ENCODE measurements around the gene VPS37B. TPM values are rescaled to one million over a fixed set of nuclear protein-coding genes. Genes with fewer than 3 reads are reported as not detected.
A peak's percentile ranks its signal among the peaks of the same experiment; 100 is the strongest.

The VPS37B gene
- total RNA-seq, 1 donor from 2014 or later: 73.4 TPM

DNA sequence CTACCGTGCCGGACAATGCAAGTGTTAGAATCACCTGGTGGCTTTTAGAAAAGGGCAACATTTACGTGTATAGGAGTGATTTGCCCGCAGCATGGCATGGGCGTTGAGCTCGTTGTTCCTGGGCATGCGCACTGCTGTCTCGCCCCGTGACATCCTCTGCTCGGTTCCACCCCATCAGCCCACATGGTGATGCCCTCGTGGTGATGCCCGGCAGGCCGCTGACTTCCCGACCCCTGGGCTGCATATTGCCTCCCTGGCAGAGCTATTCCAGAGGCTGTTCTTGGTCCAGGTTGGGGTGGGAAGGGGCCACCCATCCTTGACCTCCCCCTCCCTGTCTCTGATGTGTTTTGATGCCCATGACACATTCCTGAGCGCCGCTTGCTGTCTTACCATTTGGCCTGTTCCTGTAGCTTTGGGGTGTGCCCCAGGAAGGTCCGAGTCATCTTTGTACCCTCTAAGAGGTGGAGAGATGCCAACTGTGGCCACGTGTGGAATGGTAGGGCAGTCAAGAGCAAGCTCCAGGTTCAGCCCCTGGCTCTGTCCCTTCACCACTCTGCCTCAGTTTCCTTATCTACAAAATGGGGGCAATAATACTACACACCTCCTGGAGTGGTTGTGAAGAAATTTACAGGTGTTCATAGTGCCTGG, 55.9 kb downstream of the VPS37B start:
- no peak overlapping the region for H3K4me3 ChIP-seq (ENCODE audit: low read depth, low read length)
- no peak for DNase-seq (ENCODE audit: low read depth)
- TF ChIP-seq, protein P1, sequence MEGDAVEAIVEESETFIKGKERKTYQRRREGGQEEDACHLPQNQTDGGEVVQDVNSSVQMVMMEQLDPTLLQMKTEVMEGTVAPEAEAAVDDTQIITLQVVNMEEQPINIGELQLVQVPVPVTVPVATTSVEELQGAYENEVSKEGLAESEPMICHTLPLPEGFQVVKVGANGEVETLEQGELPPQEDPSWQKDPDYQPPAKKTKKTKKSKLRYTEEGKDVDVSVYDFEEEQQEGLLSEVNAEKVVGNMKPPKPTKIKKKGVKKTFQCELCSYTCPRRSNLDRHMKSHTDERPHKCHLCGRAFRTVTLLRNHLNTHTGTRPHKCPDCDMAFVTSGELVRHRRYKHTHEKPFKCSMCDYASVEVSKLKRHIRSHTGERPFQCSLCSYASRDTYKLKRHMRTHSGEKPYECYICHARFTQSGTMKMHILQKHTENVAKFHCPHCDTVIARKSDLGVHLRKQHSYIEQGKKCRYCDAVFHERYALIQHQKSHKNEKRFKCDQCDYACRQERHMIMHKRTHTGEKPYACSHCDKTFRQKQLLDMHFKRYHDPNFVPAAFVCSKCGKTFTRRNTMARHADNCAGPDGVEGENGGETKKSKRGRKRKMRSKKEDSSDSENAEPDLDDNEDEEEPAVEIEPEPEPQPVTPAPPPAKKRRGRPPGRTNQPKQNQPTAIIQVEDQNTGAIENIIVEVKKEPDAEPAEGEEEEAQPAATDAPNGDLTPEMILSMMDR (conservative IDR thresholded peaks at IDR 0.05; ENCODE audit: low read depth, low read length): no peak

DNA sequence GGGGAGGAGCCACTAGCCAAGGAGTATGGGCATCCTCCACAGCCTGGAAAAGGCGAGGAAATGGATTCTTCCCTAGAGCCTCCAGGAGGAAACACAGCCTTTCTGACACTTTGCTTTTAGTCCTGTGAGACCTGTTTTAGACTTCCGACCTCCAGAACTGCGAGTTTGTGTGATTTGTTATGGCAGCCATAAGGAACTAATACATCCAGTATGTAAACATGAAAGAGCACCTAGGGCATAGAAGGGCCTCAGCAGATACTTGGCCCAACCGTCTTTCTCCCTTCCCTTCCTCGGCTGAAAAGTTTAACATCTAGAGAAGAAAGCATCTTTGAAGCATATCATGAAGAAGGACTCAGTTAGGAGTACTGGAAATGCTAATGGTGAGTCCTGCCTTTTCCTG, 57.1 kb downstream of the VPS37B start:
- TF ChIP-seq, protein P1 (conservative IDR thresholded peaks at IDR 0.05; ENCODE audit: low read depth, low read length): no peak
- no peak overlapping the region for H3K4me3 ChIP-seq (ENCODE audit: low read depth, low read length)
- no peak for DNase-seq (ENCODE audit: low read depth)

DNA sequence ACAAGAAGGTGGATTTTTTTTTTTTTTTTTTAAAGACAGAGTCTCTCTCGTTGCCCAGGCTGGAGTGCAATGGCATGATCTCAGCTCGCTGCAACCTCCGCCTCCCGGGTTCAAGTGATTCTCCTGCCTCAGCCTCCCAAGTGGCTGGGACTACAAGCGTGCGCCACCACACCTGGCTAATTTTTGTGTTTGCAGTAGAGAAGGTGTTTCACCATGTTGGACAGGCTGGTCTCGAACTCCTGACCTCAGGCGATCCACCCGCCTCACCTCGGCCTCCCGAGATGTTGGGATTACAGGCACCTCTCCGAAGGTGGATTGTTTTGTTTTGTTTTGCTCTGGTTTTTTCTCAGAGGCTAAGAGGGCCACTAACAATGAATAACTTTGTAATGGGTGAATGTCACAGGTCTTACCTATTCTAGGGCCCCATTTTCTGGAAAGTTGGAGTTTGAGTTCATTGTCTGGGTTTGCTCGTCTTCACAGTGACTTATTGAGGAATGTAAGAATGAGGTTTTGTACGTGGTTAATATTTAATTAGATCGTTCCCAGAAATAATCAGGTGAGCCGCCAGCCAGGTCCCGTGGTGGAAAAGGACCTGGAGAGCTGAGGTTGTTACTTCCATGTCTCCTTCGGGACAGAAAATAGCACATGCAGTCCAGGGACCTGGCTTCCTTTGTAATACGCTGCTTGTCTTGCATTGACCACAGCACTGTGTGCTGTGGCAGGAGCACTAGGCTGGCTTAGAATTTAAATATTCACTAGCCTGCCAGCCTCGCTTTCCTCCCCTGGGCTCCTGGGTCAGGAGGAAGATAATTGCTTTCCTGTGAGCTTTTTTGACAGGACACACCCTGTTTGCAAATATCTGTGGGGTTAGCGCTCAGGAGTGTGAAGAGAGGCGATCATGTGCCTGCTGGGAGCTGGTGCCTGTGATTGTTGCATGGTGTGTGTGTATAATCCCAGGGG, 58.3 kb downstream of the VPS37B start:
- DNase-seq (ENCODE audit: low read depth): peak; percentile 68
- TF ChIP-seq, protein P1 (conservative IDR thresholded peaks at IDR 0.05; ENCODE audit: low read depth, low read length): no peak
- H3K4me3 ChIP-seq (ENCODE audit: low read depth, low read length): peak overlapping the region; percentile 54

DNA sequence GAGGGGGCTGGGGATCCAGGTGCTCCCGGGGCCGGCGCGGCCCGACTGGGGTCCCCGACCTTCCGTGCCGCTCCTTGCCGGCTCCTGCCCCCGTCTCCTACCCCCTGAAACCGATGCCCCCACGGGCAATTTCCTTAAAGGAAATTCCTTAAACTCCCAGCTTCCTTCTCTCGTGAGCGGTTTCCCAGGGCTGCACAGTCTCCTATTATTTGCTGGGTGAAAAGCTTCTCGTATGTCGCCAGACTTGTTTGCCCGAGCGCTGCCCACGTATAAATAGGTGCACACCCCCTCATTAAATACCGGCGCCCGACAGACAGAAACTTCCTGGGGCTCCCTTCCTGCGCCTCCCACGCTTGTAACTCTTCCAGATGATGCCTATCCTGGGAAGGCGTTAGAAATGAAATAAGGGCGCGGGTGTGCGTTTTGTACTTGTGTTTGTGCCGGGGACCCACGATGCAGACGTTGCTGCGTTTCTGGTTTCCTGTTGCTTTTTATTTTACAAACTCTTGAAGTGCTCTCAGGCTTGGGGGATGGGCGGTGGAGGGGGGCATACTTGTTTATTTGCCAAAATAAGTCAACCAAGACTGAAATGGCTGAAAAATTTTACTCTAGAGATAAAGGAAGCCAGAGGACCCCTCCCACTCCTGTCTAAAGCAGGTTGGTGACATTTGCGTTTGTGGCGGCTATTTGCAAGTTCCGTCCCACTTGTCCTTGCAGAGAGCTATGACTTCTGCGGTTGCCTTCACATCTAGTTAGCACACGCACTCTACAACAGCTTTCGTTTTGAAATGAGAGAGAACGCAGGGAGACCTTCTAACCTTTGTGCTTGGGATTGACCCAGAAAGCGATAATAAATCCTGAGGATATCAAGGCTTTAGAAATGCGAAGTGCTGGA, 59.6 kb downstream of the VPS37B start:
- no peak for DNase-seq (ENCODE audit: low read depth)
- H3K4me3 ChIP-seq (ENCODE audit: low read depth, low read length): peak overlapping the region; percentile 54
- TF ChIP-seq, protein P1 (conservative IDR thresholded peaks at IDR 0.05; ENCODE audit: low read depth, low read length): no peak

DNA sequence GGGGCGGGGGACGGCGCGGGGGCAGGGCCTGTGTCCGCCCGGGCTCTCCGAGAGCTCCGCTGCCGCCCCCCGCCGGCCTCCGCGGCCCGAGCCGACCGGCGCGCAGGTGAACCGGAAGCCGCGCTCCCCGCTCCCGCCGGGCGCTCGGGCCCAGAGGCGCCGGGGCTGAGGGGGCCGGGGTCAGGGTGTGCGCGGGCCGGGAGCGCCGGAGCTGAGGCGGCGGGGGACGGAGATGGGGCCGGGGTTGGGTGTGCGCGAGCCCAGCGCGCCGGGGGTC, 60.2 kb downstream of the VPS37B start:
- TF ChIP-seq, protein P1 (conservative IDR thresholded peaks at IDR 0.05; ENCODE audit: low read depth, low read length): no peak
- H3K4me3 ChIP-seq (ENCODE audit: low read depth, low read length): peak overlapping the region; percentile 54
- no peak for DNase-seq (ENCODE audit: low read depth)

DNA sequence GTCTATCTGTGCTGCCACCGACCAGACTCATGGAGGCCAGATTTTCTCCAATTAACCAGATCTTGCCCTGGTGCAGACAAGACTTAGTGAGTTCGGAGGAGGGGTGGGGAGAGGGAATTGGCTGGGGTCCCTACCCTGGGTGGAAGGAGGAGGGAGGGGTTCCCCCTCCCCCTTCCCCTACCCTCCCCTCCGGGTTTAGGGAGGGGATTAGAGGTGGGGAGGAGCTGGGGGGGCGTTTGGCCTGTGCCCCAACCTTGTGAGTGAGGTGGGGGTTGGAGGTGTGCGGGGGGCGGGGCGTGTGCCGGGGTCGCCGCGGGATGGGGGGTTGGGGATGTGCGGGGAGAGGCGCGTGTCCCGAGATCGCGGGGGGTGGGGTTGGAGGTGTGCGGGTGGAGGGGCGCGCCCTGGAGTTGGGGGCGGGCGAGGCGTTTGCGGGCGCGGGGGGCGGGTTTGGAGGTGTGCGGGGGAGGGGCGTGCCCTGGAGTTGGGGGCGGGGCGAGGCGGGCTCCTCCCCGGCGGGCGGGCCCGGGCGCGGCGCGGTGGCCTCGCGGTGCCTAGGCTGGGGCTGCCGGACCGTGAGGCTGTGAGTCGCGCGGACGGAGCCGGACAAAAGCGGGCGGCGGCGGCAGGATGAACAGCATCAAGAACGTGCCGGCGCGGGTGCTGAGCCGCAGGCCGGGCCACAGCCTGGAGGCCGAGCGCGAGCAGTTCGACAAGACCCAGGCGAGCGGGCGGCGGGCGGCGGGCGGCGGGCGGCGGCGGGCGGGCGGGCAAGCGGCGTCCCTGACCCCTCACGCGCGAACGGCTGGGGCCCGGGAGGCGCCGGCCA, 60.8 kb downstream of the VPS37B start, which contains the start of gene HIP1R:
HIP1R (plus strand) TSS at position 537 of the 829 bp plus-strand sequence; CDS start at position 631, 94 bp downstream.
- H3K4me3 ChIP-seq (ENCODE audit: low read depth, low read length): peak within 1 kb of the TSS; percentile 54
- DNase-seq (ENCODE audit: low read depth): no peak
- TF ChIP-seq, protein P1 (conservative IDR thresholded peaks at IDR 0.05; ENCODE audit: low read depth, low read length): no peak

Data from epithelial cell of proximal tubule (primary cell).